A549 (cell line): ENCODE measurements around the gene PHF1. TPM values are rescaled to one million over a fixed set of nuclear protein-coding genes. Genes with fewer than 3 reads are reported as not detected.

Experiments
- ATAC-seq, 2 experiments: fragments of 200-7000 bp in 1 of 2; fragments of >200 bp in 1 of 2; cut with Nextera tagmentation in 1 of 2; cut with Tn5 transposase in 1 of 2; 3 replicates each; pipeline versions ENCODE4 v1.8.0 to v1.9.1; 2018 to 2020; ENCODE audit warnings: mild to moderate bottlenecking in 1 of 2, moderate library complexity in 1 of 2
- CTCF ChIA-PET: fragments of 300-600 bp; sonication (Branson Sonifier 250); formaldehyde crosslinking; extraction: SDS; loops from one replicate; lab custom pipeline; 2021; ENCODE audit warnings: antibody characterized with exemption, inconsistent platforms; lab: Yijun Ruan, JAX
- POLR2A ChIA-PET: fragments of 350-600 bp; formaldehyde crosslinking; extraction: SDS; loops from one replicate; lab custom pipeline; 2021; ENCODE audit warnings: antibody characterized with exemption, inconsistent platforms; lab: Yijun Ruan, JAX
- DNase-seq, 2 experiments: peaks; one replicate each; pipeline versions ENCODE4 v3.0.0 to v3.0.0-alpha.2; 2011 to 2016; ENCODE audit warnings: low read depth in 1 of 2, low spot score in 1 of 2
- FAIRE-seq: peaks from 2 replicates; lab custom pipeline; 2011; peaks lifted over from hg19 to GRCh38; lab: Jason Lieb, UNC
- H3K27ac ChIP-seq, 2 experiments: fragments of >200 bp; sonication (Bioruptor Twin); formaldehyde crosslinking; 3 replicates each; pipeline ENCODE4 v1.5.1; 2016 to 2017
- H3K4me1 ChIP-seq: fragments of >200 bp; sonication (Bioruptor Twin); formaldehyde crosslinking; 3 replicates; pipeline ENCODE4 v1.6.1; 2016
- H3K4me2 ChIP-seq: fragments of >200 bp; sonication (Bioruptor Twin); formaldehyde crosslinking; 3 replicates; pipeline ENCODE4 v1.6.1; 2016
- H3K4me3 ChIP-seq: fragments of >200 bp; sonication (Bioruptor Twin); formaldehyde crosslinking; 3 replicates; pipeline ENCODE4 v1.5.1; 2016
- H3K9me3 ChIP-seq: fragments of >200 bp; sonication (Bioruptor Twin); formaldehyde crosslinking; 3 replicates; pipeline ENCODE4 v1.6.1; 2016
- CBX2 ChIP-seq: fragments of 200-600 bp; sonication (generic); IDR thresholded peaks from 2 replicates; pipeline ENCODE4 v1.6.1; 2016; ENCODE audit warnings: low read depth, mild to moderate bottlenecking, borderline replicate concordance
- CBX8 ChIP-seq: fragments of 200-600 bp; sonication (generic); IDR thresholded peaks from 2 replicates; pipeline ENCODE4 v1.6.1; 2016
- FOXS1 ChIP-seq: fragments of 250-450 bp; sonication (Bioruptor Pico); IDR thresholded peaks from 2 replicates; pipeline ENCODE4 v1.5.0; 2020; ENCODE audit warnings: mild to moderate bottlenecking, moderate library complexity
- KDM5A ChIP-seq: fragments of 200-600 bp; sonication (generic); IDR thresholded peaks from 2 replicates; pipeline ENCODE4 v1.6.1; 2016; ENCODE audit warnings: antibody characterized with exemption, mild to moderate bottlenecking
- MYC ChIP-seq: IDR thresholded peaks from 2 replicates; pipeline ENCODE4 v1.6.1; 2012; ENCODE audit warnings: mild to moderate bottlenecking, inconsistent platforms, low read length, improper control_type of control experiment, borderline replicate concordance
- POLR2A ChIP-seq: IDR thresholded peaks from 2 replicates; pipeline ENCODE4 v1.6.1; 2012; ENCODE audit warnings: mild to moderate bottlenecking, low read length
- POLR2AphosphoS2 ChIP-seq: conservative IDR thresholded peaks from 2 replicates; pipeline ENCODE4 v1.6.1; 2012; ENCODE audit warnings: low read length, improper control_type of control experiment, inconsistent platforms
- RFX5 ChIP-seq: fragments of 450-650 bp; IDR thresholded peaks from 2 replicates; pipeline ENCODE4 v1.7.1; 2014; ENCODE audit warnings: antibody characterized with exemption, mild to moderate bottlenecking, moderate library complexity
- SMC3 ChIP-seq: fragments of >200 bp; sonication (Bioruptor Twin); formaldehyde crosslinking; IDR thresholded peaks from 3 replicates; pipeline ENCODE4 v1.6.1; 2018; ENCODE audit warnings: inconsistent platforms
- TFCP2L1 ChIP-seq: fragments of 250-450 bp; sonication (Bioruptor Pico); IDR thresholded peaks from 2 replicates; pipeline ENCODE4 v1.5.0; 2021; ENCODE audit warnings: mild to moderate bottlenecking
- ZC3H11A ChIP-seq: fragments of 450-650 bp; IDR thresholded peaks from 2 replicates; pipeline ENCODE4 v1.6.1; 2014; ENCODE audit warnings: antibody characterized with exemption, mild to moderate bottlenecking
- ZFP36 ChIP-seq: fragments of 450-650 bp; IDR thresholded peaks from 2 replicates; pipeline ENCODE4 v1.6.1; 2014; ENCODE audit warnings: borderline replicate concordance; ENCODE audit not compliant: partially characterized antibody
- WGBS: methylation state at CpG from one replicate; pipeline ENCODE4 v1.1.6; 2017; ENCODE audit errors: missing lambda C conversion rate; 5-methylcytosine and 5-hydroxymethylcytosine counted together
- polyA plus RNA-seq, 4 experiments: library from polyadenylated mRNA; depleted of rRNA in 3 of 4; stranded (reverse); fragments of >200 nt; fragmentation: RNase III in 1 of 4; extraction: RNeasy Plus Mini Kit Qiagen cat#74134 plus additional on column Dnase treatment in 1 of 4; gene quantifications; 2 replicates in 3 of 4; 3 replicates in 1 of 4; pipeline ENCODE4 v1.2.3, GENCODE V29; 2011 to 2017
- TF ChIP-seq, protein P1 (sequence below): fragments of 200-600 bp; sonication (generic); IDR thresholded peaks from 2 replicates; pipeline ENCODE4 v1.6.1; 2016; ENCODE audit warnings: antibody characterized with exemption, mild to moderate bottlenecking, moderate library complexity

The PHF1 gene
- polyA plus RNA-seq, 2 of the 4 experiments (the other 2 are of a cell fraction) = 14.0 to 21.4 TPM

- ATAC-seq = peak in 1 of 2 experiments; percentile 71; a peak in 3 of 6 replicates
- 13% methylated on average over 7 of the region's 12 CpGs for WGBS
- Histone ChIP-seq H3K27ac (peak overlapping the region; percentile 38 to 80; a peak in 4 of 6 replicates), H3K9me3 (no peaks in the 10 kb centered on the region), H3K4me3 (peak overlapping the region; percentile 12; the same call in 2 of the 3 replicates), H3K4me1 (peaks cover 39% of the 10 kb centered on the region), H3K4me2 (peak overlapping the region; percentile 68)
- ChIA-PET CTCF (interaction anchor here (0.6 kb wide), 1 partner anchor 33 kb away, joined by 3 read pairs; no protein-coding TSS in a partner anchor), POLR2A (interaction anchor here (0.7 to 2.7 kb wide), 3 partner anchors 11 to 190 kb away, joined by 3 to 11 read pairs (median 3); partner anchors contain the start of genes ITPR3 and ZBTB9)
- peak; percentile 62 to 81 for DNase-seq
- FAIRE-seq = no peak
- no peak for TF ChIP-seq KDM5A
These were observed 20.4 kb downstream of the PHF1 start for GRCh38 chr6:33430991-33431879.

- no peak for ATAC-seq
These were observed 21.2 kb downstream of the PHF1 start for GRCh38 chr6:33431880-33432541.

DNA sequence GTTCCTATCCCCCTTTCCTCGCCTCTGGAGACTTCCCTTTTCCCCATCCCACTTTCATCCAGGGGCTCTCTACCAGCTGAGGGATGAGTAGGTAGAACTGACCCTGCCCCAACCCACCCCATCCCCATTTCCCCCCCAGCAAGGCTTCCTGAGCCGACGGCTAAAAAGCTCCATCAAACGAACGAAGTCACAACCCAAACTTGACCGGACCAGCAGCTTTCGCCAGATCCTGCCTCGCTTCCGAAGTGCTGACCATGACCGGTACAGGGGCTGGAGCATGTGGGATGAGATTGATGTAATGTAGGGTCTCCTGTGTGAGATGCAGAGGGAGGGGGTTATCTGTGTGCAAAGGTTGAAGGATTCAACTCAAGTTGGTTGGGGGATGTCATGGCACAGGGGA lies 21.7 kb downstream of the PHF1 start:
- Histone ChIP-seq H3K4me3 (no peak overlapping the region), H3K9me3 (no peaks in the 10 kb centered on the region)
- FAIRE-seq (no peak), ATAC-seq (no peak)
- TF ChIP-seq POLR2A (no peak), CBX8 (no peak), RFX5 (no peak), CBX2 (no peak), ZC3H11A (no peak)
- TF ChIP-seq, all 56 proteins: peak for 0
- DNase-seq = no peak
- H3K27ac ChIP-seq = no peak overlapping the region
- ChIA-PET CTCF (no interaction called here), POLR2A (no interaction called here)
- no peak overlapping the region for H3K4me2 ChIP-seq
- H3K4me1 ChIP-seq = peaks cover 30% of the 10 kb centered on the region; the same call in 2 of the 3 replicates
- 97% methylated on average over 10 of the region's 10 CpGs for WGBS

More at GRCh38 chr6:33431880-33432541, 21.2 kb downstream of the PHF1 start:
- CTCF ChIA-PET = no interaction called here
- WGBS = 80% methylated on average over 2 of the region's 12 CpGs
- Histone ChIP-seq H3K4me3 (no peak overlapping the region), H3K4me1 (peaks cover 33% of the 10 kb centered on the region), H3K9me3 (no peaks in the 10 kb centered on the region), H3K27ac (peak overlapping the region in 1 of 2 experiments; percentile 80; a peak in 3 of 6 replicates), H3K4me2 (peak overlapping the region; percentile 68)
- TF ChIP-seq MYC (no peak), POLR2AphosphoS2 (no peak), ZFP36 (no peak)
- no peak for DNase-seq
- POLR2A ChIA-PET = no interaction called here
- FAIRE-seq = no peak

- no peak for TF ChIP-seq SMC3
- no peak for TF ChIP-seq ZC3H11A
- TF ChIP-seq FOXS1 (CRISPR knock-in tag) = no peak
- TF ChIP-seq TFCP2L1 (CRISPR knock-in tag) = no peak
- TF ChIP-seq, protein P1, sequence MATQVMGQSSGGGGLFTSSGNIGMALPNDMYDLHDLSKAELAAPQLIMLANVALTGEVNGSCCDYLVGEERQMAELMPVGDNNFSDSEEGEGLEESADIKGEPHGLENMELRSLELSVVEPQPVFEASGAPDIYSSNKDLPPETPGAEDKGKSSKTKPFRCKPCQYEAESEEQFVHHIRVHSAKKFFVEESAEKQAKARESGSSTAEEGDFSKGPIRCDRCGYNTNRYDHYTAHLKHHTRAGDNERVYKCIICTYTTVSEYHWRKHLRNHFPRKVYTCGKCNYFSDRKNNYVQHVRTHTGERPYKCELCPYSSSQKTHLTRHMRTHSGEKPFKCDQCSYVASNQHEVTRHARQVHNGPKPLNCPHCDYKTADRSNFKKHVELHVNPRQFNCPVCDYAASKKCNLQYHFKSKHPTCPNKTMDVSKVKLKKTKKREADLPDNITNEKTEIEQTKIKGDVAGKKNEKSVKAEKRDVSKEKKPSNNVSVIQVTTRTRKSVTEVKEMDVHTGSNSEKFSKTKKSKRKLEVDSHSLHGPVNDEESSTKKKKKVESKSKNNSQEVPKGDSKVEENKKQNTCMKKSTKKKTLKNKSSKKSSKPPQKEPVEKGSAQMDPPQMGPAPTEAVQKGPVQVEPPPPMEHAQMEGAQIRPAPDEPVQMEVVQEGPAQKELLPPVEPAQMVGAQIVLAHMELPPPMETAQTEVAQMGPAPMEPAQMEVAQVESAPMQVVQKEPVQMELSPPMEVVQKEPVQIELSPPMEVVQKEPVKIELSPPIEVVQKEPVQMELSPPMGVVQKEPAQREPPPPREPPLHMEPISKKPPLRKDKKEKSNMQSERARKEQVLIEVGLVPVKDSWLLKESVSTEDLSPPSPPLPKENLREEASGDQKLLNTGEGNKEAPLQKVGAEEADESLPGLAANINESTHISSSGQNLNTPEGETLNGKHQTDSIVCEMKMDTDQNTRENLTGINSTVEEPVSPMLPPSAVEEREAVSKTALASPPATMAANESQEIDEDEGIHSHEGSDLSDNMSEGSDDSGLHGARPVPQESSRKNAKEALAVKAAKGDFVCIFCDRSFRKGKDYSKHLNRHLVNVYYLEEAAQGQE = no peak
- Histone ChIP-seq H3K4me3 (no peak overlapping the region), H3K4me2 (no peak overlapping the region), H3K4me1 (peaks cover 30% of the 10 kb centered on the region; the same call in 2 of the 3 replicates), H3K9me3 (no peaks in the 10 kb centered on the region), H3K27ac (no peak overlapping the region)
- ChIA-PET POLR2A (no interaction called here), CTCF (no interaction called here)
- ATAC-seq = peak in 1 of 2 experiments; percentile 9; a peak in 1 of 6 replicates
- DNase-seq = no peak
- FAIRE-seq = no peak
- 100% methylated on average over 1 of the region's 1 CpG for WGBS
These were observed 22.3 kb downstream of the PHF1 start for GRCh38 chr6:33433001-33433543.
